ENCODE measurements around the gene ITGAE.
A peak's percentile ranks its signal among the peaks of the same experiment; 100 is the strongest.
"Not testable (repeated sequence)": the region's sequence is repeated elsewhere in the genome, so short reads cannot be mapped to it uniquely, and the experiment has no call there.

Gene ITGAE

GRCh38 chr17:3702041-3702539 lies 98.9 kb downstream of the ITGAE start:
- H3K9me3 ChIP-seq (ENCODE audit: control insufficient read depth, insufficient read depth, low read depth, low read length); H3K27ac ChIP-seq (ENCODE audit: extremely low read depth, low read depth, low read length); H3K4me3 ChIP-seq (ENCODE audit: low read depth, low read length); POLR2A ChIA-PET; H3K4me1 ChIP-seq (ENCODE audit: control insufficient read depth, insufficient read depth, low read length): not testable (repeated sequence)
- H3K36me3 ChIP-seq (ENCODE audit: control insufficient read depth in 2 of 2, insufficient read depth in 1 of 2, low read length in 2 of 2), result peaks cover 0 to 11% of the 10 kb centered on the region in 2 experiments; a peak in 1 of 3 replicates
- CTCF ChIA-PET, result interaction anchor here (1.0 kb wide), 1 partner anchor 36 kb away, joined by 3 read pairs; no protein-coding TSS in a partner anchor

GRCh38 chr17:3699951-3700350 lies 101.0 kb downstream of the ITGAE start:
- ChIA-PET POLR2A (no interaction called here), CTCF (interaction anchor here (0.8 kb wide), 1 partner anchor 686 kb away, joined by 3 read pairs; no protein-coding TSS in a partner anchor)
- Histone ChIP-seq H3K4me1 (ENCODE audit: control insufficient read depth, insufficient read depth, low read length) (no peaks in the 10 kb centered on the region), H3K36me3 (ENCODE audit: control insufficient read depth in 2 of 2, insufficient read depth in 1 of 2, low read length in 2 of 2) (peaks cover 0 to 7% of the 10 kb centered on the region in 2 experiments; a peak in 1 of 3 replicates), H3K4me3 (ENCODE audit: low read depth, low read length) (no peak overlapping the region), H3K9me3 (ENCODE audit: control insufficient read depth, insufficient read depth, low read depth, low read length) (no peaks in the 10 kb centered on the region), H3K27ac (ENCODE audit: extremely low read depth, low read depth, low read length) (no peak overlapping the region)
- TF ChIP-seq ZNF664 (tag by site-specific recombination; IDR thresholded peaks at IDR 0.05) (no peak), ZNF366 (tag by site-specific recombination; conservative IDR thresholded peaks at IDR 0.05) (peak; percentile 56; the same call in 1 of the 2 replicates)

- CTCF ChIA-PET, result no interaction called here
- H3K4me1 ChIP-seq (ENCODE audit: control insufficient read depth, insufficient read depth, low read length), result no peaks in the 10 kb centered on the region; the same call in 1 of the 2 replicates
- H3K9me3 ChIP-seq (ENCODE audit: control insufficient read depth, insufficient read depth, low read depth, low read length), result no peaks in the 10 kb centered on the region
- POLR2A ChIA-PET, result no interaction called here
- no peak overlapping the region for H3K4me3 ChIP-seq (ENCODE audit: low read depth, low read length)
- TF ChIP-seq TCF7L2 (IDR thresholded peaks at IDR 0.05; ENCODE audit: borderline replicate concordance, low read depth, low read length), result no peak
- no peak for TF ChIP-seq ZNF214 (tag by site-specific recombination; IDR thresholded peaks at IDR 0.05; ENCODE audit: borderline replicate concordance)
- TF ChIP-seq ZNF2 (tag by site-specific recombination; IDR thresholded peaks at IDR 0.05), result no peak
- TF ChIP-seq ZBTB17 (tag by site-specific recombination; IDR thresholded peaks at IDR 0.05), result no peak
- TF ChIP-seq GFI1B (tag by site-specific recombination; IDR thresholded peaks at IDR 0.05), result no peak
- TF ChIP-seq GLIS2 (tag by site-specific recombination; IDR thresholded peaks at IDR 0.05), result no peak
- TF ChIP-seq ZNF174 (tag by site-specific recombination; IDR thresholded peaks at IDR 0.05), result no peak
- TF ChIP-seq ZNF549 (tag by site-specific recombination; IDR thresholded peaks at IDR 0.05), result no peak
- TF ChIP-seq ZBTB6 (tag by site-specific recombination; IDR thresholded peaks at IDR 0.05), result no peak
- no peak for TF ChIP-seq GLIS1 (tag by site-specific recombination; IDR thresholded peaks at IDR 0.05)
- TF ChIP-seq YY2 (tag by site-specific recombination; IDR thresholded peaks at IDR 0.05), result no peak
- TF ChIP-seq ZNF16 (tag by site-specific recombination; IDR thresholded peaks at IDR 0.05; ENCODE audit: low read depth), result no peak
- TF ChIP-seq ZNF138 (tag by site-specific recombination; IDR thresholded peaks at IDR 0.05; ENCODE audit: borderline replicate concordance), result no peak
- no peak for TF ChIP-seq ZNF423 (tag by site-specific recombination; IDR thresholded peaks at IDR 0.05)
- no peak for TF ChIP-seq ZNF221 (tag by site-specific recombination; IDR thresholded peaks at IDR 0.05; ENCODE audit: borderline replicate concordance)
- TF ChIP-seq ZNF488 (tag by site-specific recombination; IDR thresholded peaks at IDR 0.05), result no peak
- TF ChIP-seq ZSCAN4 (tag by site-specific recombination; IDR thresholded peaks at IDR 0.05), result no peak
- no peak overlapping the region for H3K27ac ChIP-seq (ENCODE audit: extremely low read depth, low read depth, low read length)
- H3K36me3 ChIP-seq (ENCODE audit: control insufficient read depth in 2 of 2, insufficient read depth in 1 of 2, low read length in 2 of 2), result peaks cover 0 to 7% of the 10 kb centered on the region in 2 experiments; a peak in 2 of 3 replicates
Measured at GRCh38 chr17:3698139-3698538, 102.8 kb downstream of the ITGAE start.

Measured in HEK293 (cell line).